Measurements from ENCODE around the gene TRIB2.

GRCh38 chr2:12766421-12766879 is 49.7 kb downstream of the TRIB2 start:
- TF ChIP-seq JUNB (IDR thresholded peaks at IDR 0.05) = no peak
- TF ChIP-seq EHMT2 (IDR thresholded peaks at IDR 0.05; ENCODE audit: low read depth) = no peak
- TF ChIP-seq CTCF (IDR thresholded peaks at IDR 0.05) = no peak
- TF ChIP-seq JUN (IDR thresholded peaks at IDR 0.05) = no peak
- no peak for TF ChIP-seq SMC3 (IDR thresholded peaks at IDR 0.05)
- no peak for TF ChIP-seq RAD21 (conservative IDR thresholded peaks at IDR 0.05 in 1 of 2, IDR thresholded peaks at IDR 0.05 in 1 of 2)
- no peak for TF ChIP-seq MAZ (IDR thresholded peaks at IDR 0.05; ENCODE audit: borderline replicate concordance, low read depth, low read length)

All from A549 (cell line).